WERI-Rb-1 (cell line): Measurements from ENCODE around the gene ARGLU1.

Experiments
- DNase-seq: peaks from one replicate; pipeline ENCODE4 v3.0.0-alpha.2; 2020
- H3K27ac ChIP-seq: fragments of 250-450 bp; sonication (Bioruptor Pico); 2 replicates; pipeline ENCODE4 v1.5.1; 2020; ENCODE audit warnings: mild to moderate bottlenecking, moderate library complexity
- H3K27me3 ChIP-seq: fragments of 250-450 bp; sonication (Bioruptor Pico); 2 replicates; pipeline ENCODE4 v1.5.1; 2021; ENCODE audit warnings: mild to moderate bottlenecking, low read depth, moderate library complexity; ENCODE audit not compliant: insufficient read depth, severe bottlenecking
- H3K36me3 ChIP-seq: fragments of 250-450 bp; sonication (Bioruptor Pico); 2 replicates; pipeline ENCODE4 v1.5.1; 2020; ENCODE audit warnings: mild to moderate bottlenecking, moderate library complexity
- H3K4me3 ChIP-seq: 2 replicates; pipeline ENCODE4 v1.5.1; 2011; ENCODE audit warnings: low read depth, mild to moderate bottlenecking, control low read depth, low read length
- H3K9me3 ChIP-seq: fragments of 250-450 bp; sonication (Bioruptor Pico); 2 replicates; pipeline ENCODE4 v1.5.1; 2021; ENCODE audit warnings: mild to moderate bottlenecking, moderate library complexity; ENCODE audit not compliant: severe bottlenecking
- CTCF ChIP-seq: IDR thresholded peaks from 2 replicates; pipeline ENCODE4 v1.5.1; 2011; ENCODE audit warnings: low read depth, mild to moderate bottlenecking, control low read depth, inconsistent platforms, low read length

ARGLU1 gene

GRCh38 chr13:106533101-106533942 is 34.6 kb downstream of the ARGLU1 start:
- peak; percentile 83 for TF ChIP-seq CTCF
- H3K9me3 ChIP-seq: no peaks in the 10 kb centered on the region
- H3K4me3 ChIP-seq: peak overlapping the region; percentile 58
- no peaks in the 10 kb centered on the region for H3K36me3 ChIP-seq
- H3K27ac ChIP-seq: no peak overlapping the region
- DNase-seq: peak; percentile 91
- peaks cover 17% of the 10 kb centered on the region for H3K27me3 ChIP-seq

GRCh38 chr13:106532111-106532929 is 35.6 kb downstream of the ARGLU1 start:
- H3K4me3 ChIP-seq: no peak overlapping the region
- peaks cover 17% of the 10 kb centered on the region for H3K27me3 ChIP-seq
- H3K9me3 ChIP-seq: no peaks in the 10 kb centered on the region
- H3K36me3 ChIP-seq: no peaks in the 10 kb centered on the region
- no peak for DNase-seq
- no peak for TF ChIP-seq CTCF
- no peak overlapping the region for H3K27ac ChIP-seq

- peak; percentile 51 for DNase-seq
- no peaks in the 10 kb centered on the region for H3K9me3 ChIP-seq
- H3K4me3 ChIP-seq: no peak overlapping the region
- H3K27me3 ChIP-seq: peaks cover 17% of the 10 kb centered on the region
- no peak for TF ChIP-seq CTCF
- H3K27ac ChIP-seq: no peak overlapping the region
- H3K36me3 ChIP-seq: no peaks in the 10 kb centered on the region
Observed at GRCh38 chr13:106530980-106531481, 36.9 kb downstream of the ARGLU1 start.

GRCh38 chr13:106530171-106530851 is 37.6 kb downstream of the ARGLU1 start:
- Histone ChIP-seq H3K27me3 (peaks cover 17% of the 10 kb centered on the region), H3K9me3 (no peaks in the 10 kb centered on the region), H3K4me3 (no peak overlapping the region), H3K36me3 (no peaks in the 10 kb centered on the region), H3K27ac (no peak overlapping the region)
- no peak for TF ChIP-seq CTCF
- DNase-seq: no peak

GRCh38 chr13:106529415-106530170 is 38.3 kb downstream of the ARGLU1 start:
- no peak overlapping the region; the same call in 1 of the 2 replicates for H3K4me3 ChIP-seq
- TF ChIP-seq CTCF: no peak
- no peak overlapping the region for H3K27ac ChIP-seq
- peak; percentile 41 for DNase-seq
- H3K27me3 ChIP-seq: peaks cover 17% of the 10 kb centered on the region
- no peaks in the 10 kb centered on the region for H3K36me3 ChIP-seq
- no peaks in the 10 kb centered on the region for H3K9me3 ChIP-seq
